Measurements from ENCODE around the gene IQGAP3. TPM values are rescaled to one million over a fixed set of nuclear protein-coding genes. Genes with fewer than 3 reads are reported as not detected.

IQGAP3 gene, protein sequence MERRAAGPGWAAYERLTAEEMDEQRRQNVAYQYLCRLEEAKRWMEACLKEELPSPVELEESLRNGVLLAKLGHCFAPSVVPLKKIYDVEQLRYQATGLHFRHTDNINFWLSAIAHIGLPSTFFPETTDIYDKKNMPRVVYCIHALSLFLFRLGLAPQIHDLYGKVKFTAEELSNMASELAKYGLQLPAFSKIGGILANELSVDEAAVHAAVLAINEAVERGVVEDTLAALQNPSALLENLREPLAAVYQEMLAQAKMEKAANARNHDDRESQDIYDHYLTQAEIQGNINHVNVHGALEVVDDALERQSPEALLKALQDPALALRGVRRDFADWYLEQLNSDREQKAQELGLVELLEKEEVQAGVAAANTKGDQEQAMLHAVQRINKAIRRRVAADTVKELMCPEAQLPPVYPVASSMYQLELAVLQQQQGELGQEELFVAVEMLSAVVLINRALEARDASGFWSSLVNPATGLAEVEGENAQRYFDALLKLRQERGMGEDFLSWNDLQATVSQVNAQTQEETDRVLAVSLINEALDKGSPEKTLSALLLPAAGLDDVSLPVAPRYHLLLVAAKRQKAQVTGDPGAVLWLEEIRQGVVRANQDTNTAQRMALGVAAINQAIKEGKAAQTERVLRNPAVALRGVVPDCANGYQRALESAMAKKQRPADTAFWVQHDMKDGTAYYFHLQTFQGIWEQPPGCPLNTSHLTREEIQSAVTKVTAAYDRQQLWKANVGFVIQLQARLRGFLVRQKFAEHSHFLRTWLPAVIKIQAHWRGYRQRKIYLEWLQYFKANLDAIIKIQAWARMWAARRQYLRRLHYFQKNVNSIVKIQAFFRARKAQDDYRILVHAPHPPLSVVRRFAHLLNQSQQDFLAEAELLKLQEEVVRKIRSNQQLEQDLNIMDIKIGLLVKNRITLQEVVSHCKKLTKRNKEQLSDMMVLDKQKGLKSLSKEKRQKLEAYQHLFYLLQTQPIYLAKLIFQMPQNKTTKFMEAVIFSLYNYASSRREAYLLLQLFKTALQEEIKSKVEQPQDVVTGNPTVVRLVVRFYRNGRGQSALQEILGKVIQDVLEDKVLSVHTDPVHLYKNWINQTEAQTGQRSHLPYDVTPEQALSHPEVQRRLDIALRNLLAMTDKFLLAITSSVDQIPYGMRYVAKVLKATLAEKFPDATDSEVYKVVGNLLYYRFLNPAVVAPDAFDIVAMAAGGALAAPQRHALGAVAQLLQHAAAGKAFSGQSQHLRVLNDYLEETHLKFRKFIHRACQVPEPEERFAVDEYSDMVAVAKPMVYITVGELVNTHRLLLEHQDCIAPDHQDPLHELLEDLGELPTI (N-terminal part only)
- 11.7 to 19.1 TPM (median 16.5 TPM) in 5 replicates for total RNA-seq (2022; extraction: Qiagen RNA extraction; ENCODE audit: low read depth)

DNA sequence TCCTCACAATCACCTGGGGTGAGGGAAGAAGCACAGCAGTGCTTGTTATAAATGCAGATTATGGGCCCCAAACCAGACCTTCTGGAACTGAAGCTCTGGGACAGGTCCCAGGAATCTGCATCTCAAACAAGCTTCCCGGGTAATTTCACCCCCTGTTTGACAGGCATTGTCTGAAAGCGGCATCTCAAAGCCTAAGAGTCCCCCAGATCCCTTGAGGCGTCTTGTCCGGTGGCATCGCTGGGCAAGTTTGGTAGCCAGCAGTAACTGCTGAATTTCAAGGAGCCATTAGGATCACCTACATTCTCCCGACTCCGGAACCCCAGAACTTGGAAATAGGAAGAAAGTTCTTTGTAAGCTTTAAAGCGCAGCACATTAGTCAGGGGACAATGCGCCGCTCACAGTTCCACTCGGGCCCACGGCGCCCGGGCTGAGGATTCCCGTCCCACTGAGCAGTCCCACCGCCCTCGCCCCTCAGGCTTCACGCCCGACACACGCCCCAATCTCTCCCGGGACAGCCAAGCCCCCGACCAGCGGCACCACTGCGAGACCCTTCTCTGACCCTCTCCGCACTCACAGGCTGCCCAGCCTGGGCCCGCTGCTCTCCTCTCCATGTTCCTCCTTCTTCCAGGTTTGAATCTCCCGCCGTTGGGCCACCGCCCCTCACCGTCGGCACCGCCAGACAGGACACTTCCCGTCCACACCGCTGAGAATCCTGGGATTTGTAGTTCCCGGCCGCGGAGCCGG lies at the start of gene IQGAP3:
Gene IQGAP3 (minus strand): TSS at position 647 of the 744 bp plus-strand sequence. CDS start 36 bp downstream, at position 611.

DNA sequence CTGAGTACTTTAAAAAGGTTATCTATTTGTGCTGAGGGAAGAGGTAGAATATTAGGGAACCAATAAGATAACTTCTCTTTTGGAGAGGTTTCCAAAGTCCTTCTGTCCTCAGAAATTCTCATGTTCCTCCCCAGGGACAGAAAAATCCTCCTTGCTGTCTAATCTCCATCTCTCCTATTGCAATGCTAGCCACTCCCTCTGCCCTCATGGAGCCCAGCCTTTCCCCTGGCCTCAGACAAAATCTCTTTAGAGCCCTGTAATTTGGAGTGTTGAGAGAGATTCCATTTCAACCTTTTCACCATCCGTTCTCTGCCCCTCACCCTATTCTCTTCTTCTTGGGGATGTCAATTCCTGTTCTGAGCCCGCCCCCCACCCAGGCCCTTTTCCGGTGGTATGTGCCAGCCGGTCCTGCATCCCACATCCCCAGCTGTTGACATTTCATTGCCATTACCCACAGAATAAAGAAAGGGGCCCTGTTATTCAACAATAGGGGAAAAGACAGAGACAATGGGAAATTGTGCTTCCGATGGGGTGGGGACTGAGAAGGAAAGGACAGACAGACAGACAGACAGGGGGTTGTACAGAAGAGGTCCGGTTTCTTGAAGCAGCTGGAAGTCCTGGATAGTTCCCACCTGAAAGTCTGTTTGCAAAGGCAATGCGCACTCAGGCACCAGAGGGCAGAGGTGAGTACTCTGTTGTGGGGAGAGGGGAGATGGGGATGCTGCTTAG lies 46.7 kb upstream of the IQGAP3 start, which contains the start of gene HAPLN2:
Gene HAPLN2 (plus strand): TSS at position 563 of the 729 bp plus-strand sequence. CDS start 4,076 bp downstream, outside the sequence.

DNA sequence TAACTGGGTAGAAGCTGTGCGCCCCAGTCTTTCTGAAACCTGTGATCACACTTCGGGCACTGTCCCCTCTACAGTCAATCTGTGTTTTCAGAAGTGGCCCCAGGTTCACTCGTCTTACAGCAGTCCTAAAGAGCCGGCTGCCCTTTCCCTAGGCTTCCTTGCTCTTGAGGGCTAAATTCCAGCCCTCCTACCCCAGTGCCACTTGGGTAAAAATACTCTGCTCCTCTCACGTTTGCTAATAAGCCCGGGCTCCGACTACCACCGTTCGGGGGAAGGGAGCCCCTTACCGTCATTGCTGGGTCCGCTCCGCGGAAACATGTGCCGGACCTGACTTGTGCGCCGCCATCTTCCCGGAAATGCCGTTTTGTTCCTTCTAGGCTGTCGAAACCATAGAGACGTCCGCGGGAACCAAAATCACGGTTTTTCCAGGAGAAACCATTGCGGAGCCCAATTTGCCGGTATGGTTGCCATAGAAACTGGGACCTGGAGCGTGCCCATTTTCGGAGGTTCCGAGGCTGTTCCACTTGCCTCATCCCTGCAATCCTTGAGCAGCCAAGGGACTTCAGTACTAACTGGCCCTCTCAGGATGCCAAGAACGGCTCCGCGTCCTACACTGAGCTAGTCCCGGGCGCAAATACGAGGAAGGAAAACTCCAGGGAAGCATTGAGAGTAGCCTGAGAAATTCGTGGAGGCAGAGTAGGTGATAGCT lies 28.9 kb upstream of the IQGAP3 start, which contains the start of gene GPATCH4:
Gene GPATCH4 (minus strand): TSS at position 358 of the 709 bp plus-strand sequence.

DNA sequence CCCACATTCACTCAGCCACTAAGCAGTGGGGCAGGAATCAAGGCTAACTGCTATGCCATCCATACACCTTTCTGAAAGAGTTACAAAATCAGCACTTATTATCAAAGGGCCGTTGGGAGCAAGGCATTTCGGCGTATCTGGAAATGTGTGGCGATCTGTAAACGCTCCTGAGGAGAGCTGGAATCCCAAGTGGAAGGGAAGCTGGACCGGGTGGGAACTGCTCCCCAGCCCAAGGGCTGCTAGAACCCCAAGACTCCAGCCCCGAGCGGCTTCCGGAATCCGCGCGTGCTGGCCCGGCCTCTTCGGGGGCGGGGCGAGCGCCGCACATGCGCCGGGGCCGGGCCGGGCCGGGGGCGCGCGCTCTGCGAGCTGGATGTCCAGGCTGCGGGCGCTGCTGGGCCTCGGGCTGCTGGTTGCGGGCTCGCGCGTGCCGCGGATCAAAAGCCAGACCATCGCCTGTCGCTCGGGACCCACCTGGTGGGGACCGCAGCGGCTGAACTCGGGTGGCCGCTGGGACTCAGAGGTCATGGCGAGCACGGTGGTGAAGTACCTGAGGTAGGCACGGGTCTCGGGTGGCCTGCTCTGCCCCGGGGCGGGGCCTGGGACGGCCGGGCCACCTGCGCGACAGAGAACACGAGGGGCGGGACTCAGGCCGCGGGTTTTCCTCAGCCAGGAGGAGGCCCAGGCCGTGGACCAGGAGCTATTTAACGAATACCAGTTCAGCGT lies 19.2 kb upstream of the IQGAP3 start, which contains the start of gene NAXE:
Gene NAXE (plus strand): TSS at position 345 of the 726 bp plus-strand sequence. CDS start 29 bp downstream, at position 374.

DNA sequence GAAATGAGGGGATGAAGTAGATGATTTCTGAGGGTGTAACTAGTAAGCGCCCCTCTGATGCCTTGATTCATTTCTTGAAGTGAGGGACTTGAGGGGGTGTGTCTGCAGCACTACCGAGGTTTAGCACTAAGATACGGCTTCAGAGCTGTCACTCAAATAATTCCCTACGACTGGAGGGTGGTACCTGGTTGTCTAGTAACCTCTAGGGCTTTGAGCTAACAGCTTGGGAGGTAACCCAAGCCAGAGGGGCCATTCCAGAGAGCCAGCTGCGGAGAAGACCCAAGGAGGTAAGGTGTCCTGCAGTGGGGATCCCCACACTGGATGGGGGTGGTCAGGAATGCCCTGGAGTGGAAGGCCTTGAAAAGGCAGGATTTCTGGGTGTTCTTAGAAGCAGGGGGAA lies 7.1 kb upstream of the IQGAP3 start, which contains the start of gene TTC24:
Gene TTC24 (plus strand): TSS at position 252 of the 400 bp plus-strand sequence. CDS start 1,642 bp downstream, outside the sequence.

DNA sequence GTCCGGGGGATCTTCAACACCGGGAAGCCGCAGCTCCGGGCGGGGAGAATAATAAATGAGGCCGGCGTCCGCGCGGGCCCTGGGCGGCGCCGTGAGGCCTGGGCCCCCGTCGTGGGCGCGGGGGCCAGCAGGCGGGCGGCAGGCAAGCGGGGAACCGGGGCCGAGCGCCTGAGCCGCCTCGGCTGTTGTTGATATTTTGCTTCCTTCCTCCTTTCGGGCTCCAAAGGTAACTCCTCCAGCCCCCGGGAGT lies 71.9 kb downstream of the IQGAP3 start, which contains the start of gene MEF2D:
Gene MEF2D (minus strand): TSS at position 233 of the 250 bp plus-strand sequence. CDS start 17,483 bp downstream, outside the sequence.

Other genes starting within 250 kb of the IQGAP3 start
- 400 to 427 TPM (median 422 TPM) in 5 replicates for gene CCT3, start 234.3 kb downstream of the IQGAP3 start, total RNA-seq (2022; extraction: Qiagen RNA extraction; ENCODE audit: low read depth)
- 2.0 to 2.8 TPM (median 2.2 TPM) in 5 replicates for gene TSACC, start 234.0 kb downstream of the IQGAP3 start, total RNA-seq (2022; extraction: Qiagen RNA extraction; ENCODE audit: low read depth)
- gene RHBG, start 203.4 kb downstream of the IQGAP3 start, total RNA-seq (2022; extraction: Qiagen RNA extraction; ENCODE audit: low read depth): not detected in 5 replicates
- gene MEF2D, start 71.8 kb downstream of the IQGAP3 start, total RNA-seq (2022; extraction: Qiagen RNA extraction; ENCODE audit: low read depth): 28.0 to 35.6 TPM (median 34.0 TPM) in 5 replicates
- not detected in 5 replicates for gene TTC24, start 7.2 kb upstream of the IQGAP3 start, total RNA-seq (2022; extraction: Qiagen RNA extraction; ENCODE audit: low read depth)
- 155 to 171 TPM (median 161 TPM) in 5 replicates for gene NAXE, start 19.2 kb upstream of the IQGAP3 start, total RNA-seq (2022; extraction: Qiagen RNA extraction; ENCODE audit: low read depth)
- gene GPATCH4, start 28.9 kb upstream of the IQGAP3 start, total RNA-seq (2022; extraction: Qiagen RNA extraction; ENCODE audit: low read depth): 70.5 to 101 TPM (median 74.6 TPM) in 5 replicates
- gene HAPLN2, start 46.9 kb upstream of the IQGAP3 start, total RNA-seq (2022; extraction: Qiagen RNA extraction; ENCODE audit: low read depth): 0.05 to 0.19 TPM in 2 of 5 replicates, not detected in the others
- gene BCAN, start 69.6 kb upstream of the IQGAP3 start, total RNA-seq (2022; extraction: Qiagen RNA extraction; ENCODE audit: low read depth): 0.08 to 0.12 TPM in 2 of 5 replicates, not detected in the others
- gene NES, start 104.8 kb upstream of the IQGAP3 start, total RNA-seq (2022; extraction: Qiagen RNA extraction; ENCODE audit: low read depth): 1.4 to 1.8 TPM (median 1.6 TPM) in 5 replicates
- gene CRABP2, start 133.0 kb upstream of the IQGAP3 start, total RNA-seq (2022; extraction: Qiagen RNA extraction; ENCODE audit: low read depth): 9.9 to 13.9 TPM (median 11.1 TPM) in 5 replicates
- gene METTL25B, start 155.9 kb upstream of the IQGAP3 start, total RNA-seq (2022; extraction: Qiagen RNA extraction; ENCODE audit: low read depth): 23.0 to 26.9 TPM (median 24.1 TPM) in 5 replicates
- 44.5 to 58.6 TPM (median 50.0 TPM) in 5 replicates for gene ISG20L2, start 156.2 kb upstream of the IQGAP3 start, total RNA-seq (2022; extraction: Qiagen RNA extraction; ENCODE audit: low read depth)
- 176 to 202 TPM (median 189 TPM) in 5 replicates for gene MRPL24, start 168.5 kb upstream of the IQGAP3 start, total RNA-seq (2022; extraction: Qiagen RNA extraction; ENCODE audit: low read depth)
- 455 to 497 TPM (median 464 TPM) in 5 replicates for gene HDGF, start 179.1 kb upstream of the IQGAP3 start, total RNA-seq (2022; extraction: Qiagen RNA extraction; ENCODE audit: low read depth)
- 69.7 to 82.0 TPM (median 76.7 TPM) in 5 replicates for gene PRCC, start 195.0 kb upstream of the IQGAP3 start, total RNA-seq (2022; extraction: Qiagen RNA extraction; ENCODE audit: low read depth)
- gene SH2D2A, start 244.3 kb upstream of the IQGAP3 start, total RNA-seq (2022; extraction: Qiagen RNA extraction; ENCODE audit: low read depth): 3.9 to 5.1 TPM (median 4.7 TPM) in 5 replicates

All from A549 treated with DMSO at 1 μM for 4 hours (cell line).